Activated CD4-positive, alpha-beta T cell treated with anti-CD3 and anti-CD28 coated beads, Interleukin-2, amount 10 ng/mL, durations not matched to agents 7 days and 5 days (primary cell): ENCODE results near the gene PRDM15. TPM values are rescaled to one million over a fixed set of nuclear protein-coding genes. Genes with fewer than 3 reads are reported as not detected.

ENCODE experiments used
- CTCF ChIA-PET: fragments of 350-600 bp; sonication (Branson Sonifier 250); formaldehyde crosslinking; loops from one replicate; lab custom pipeline; 2021; ENCODE audit warnings: antibody characterized with exemption; lab: Charles Lee
- POLR2A ChIA-PET: fragments of 350-600 bp; sonication (Branson Sonifier 250); formaldehyde crosslinking; loops from one replicate; lab custom pipeline; 2021; ENCODE audit warnings: antibody characterized with exemption; lab: Charles Lee
- DNase-seq: peaks from one replicate; pipeline ENCODE4 v3.0.0-alpha.2; 2020
- H3K27ac Mint-ChIP-seq: one replicate; pipeline ENCODE4 v1.8.0; 2021; ENCODE audit warnings: mild to moderate bottlenecking, moderate library complexity, mixed read lengths
- H3K27me3 Mint-ChIP-seq: one replicate; pipeline ENCODE4 v1.8.0; 2021; ENCODE audit warnings: mixed read lengths
- H3K36me3 Mint-ChIP-seq: one replicate; pipeline ENCODE4 v1.8.0; 2021; ENCODE audit warnings: low read depth, mixed read lengths
- H3K4me1 Mint-ChIP-seq: one replicate; pipeline ENCODE4 v1.8.0; 2021; ENCODE audit warnings: mixed read lengths
- H3K4me3 Mint-ChIP-seq: one replicate; pipeline ENCODE4 v1.8.0; 2021; ENCODE audit warnings: mild to moderate bottlenecking, moderate library complexity, mixed read lengths
- H3K9me3 Mint-ChIP-seq: one replicate; pipeline ENCODE4 v1.8.0; 2021; ENCODE audit warnings: mixed read lengths
- total RNA-seq, 2 experiments: library from RNA; stranded (reverse); gene quantifications; one replicate each; pipeline ENCODE4 v1.2.3, GENCODE V29; 2021

Gene PRDM15
- total RNA-seq: 10 to 100 TPM in 1 of 2 experiments, 1 to 10 TPM in 1; 10.0 to 10.3 TPM

- ChIA-PET POLR2A (no interaction called here), CTCF (interaction anchor here (0.5 to 1.8 kb wide), 6 partner anchors 11 to 238 kb away, joined by 3 to 6 read pairs (median 4); no protein-coding TSS in a partner anchor)
- Mint-ChIP-seq H3K9me3 (no peaks in the 10 kb centered on the region), H3K36me3 (no peaks in the 10 kb centered on the region), H3K27ac (peak within 1 kb of the TSS; percentile 97), H3K27me3 (no peaks in the 10 kb centered on the region), H3K4me3 (peak within 1 kb of the TSS; percentile 83), H3K4me1 (peaks cover 23% of the 10 kb centered on the region)
- peak; percentile 85 for DNase-seq
Measured at GRCh38 chr21:41879190-41879998, at the start of gene PRDM15. Gene PRDM15, minus strand, starts transcription at chr21:41879344. Its CDS starts 18,981 bp downstream, at chr21:41860363.

- CTCF ChIA-PET: interaction anchor here (0.7 kb wide), 1 partner anchor 148 kb away, joined by 3 read pairs; no protein-coding TSS in a partner anchor
- Mint-ChIP-seq H3K36me3 (peaks cover 2% of the 10 kb centered on the region), H3K27ac (peak overlapping the region; percentile 84), H3K4me1 (peaks cover 65% of the 10 kb centered on the region), H3K4me3 (no peak overlapping the region), H3K27me3 (no peaks in the 10 kb centered on the region), H3K9me3 (no peaks in the 10 kb centered on the region)
- POLR2A ChIA-PET: no interaction called here
- DNase-seq: no peak
Measured at GRCh38 chr21:41928621-41929220, 49.6 kb upstream of the PRDM15 start.

- DNase-seq: peak; percentile 20
- ChIA-PET CTCF (interaction anchor here (1.2 to 1.6 kb wide), 2 partner anchors 145 to 180 kb away, joined by 4 read pairs; no protein-coding TSS in a partner anchor), POLR2A (no interaction called here)
- Mint-ChIP-seq H3K9me3 (no peaks in the 10 kb centered on the region), H3K4me1 (peaks cover 68% of the 10 kb centered on the region), H3K27ac (peak overlapping the region; percentile 99), H3K4me3 (no peak overlapping the region), H3K36me3 (peaks cover 2% of the 10 kb centered on the region), H3K27me3 (no peaks in the 10 kb centered on the region)
Measured at GRCh38 chr21:41927727-41928409, 48.7 kb upstream of the PRDM15 start.

- H3K4me1 Mint-ChIP-seq: peaks cover 64% of the 10 kb centered on the region
- no peak for DNase-seq
- POLR2A ChIA-PET: interaction anchor here (0.6 to 0.7 kb wide), 2 partner anchors 24 to 346 kb away, joined by 3 read pairs; no protein-coding TSS in a partner anchor
- peaks cover 2% of the 10 kb centered on the region for H3K36me3 Mint-ChIP-seq
- no peaks in the 10 kb centered on the region for H3K27me3 Mint-ChIP-seq
- H3K9me3 Mint-ChIP-seq: no peaks in the 10 kb centered on the region
- H3K27ac Mint-ChIP-seq: peak overlapping the region; percentile 99
- CTCF ChIA-PET: interaction anchor here (1.2 to 2.2 kb wide), 4 partner anchors 15 to 190 kb away, joined by 3 to 5 read pairs (median 4); no protein-coding TSS in a partner anchor
- H3K4me3 Mint-ChIP-seq: peak overlapping the region; percentile 90
Measured at GRCh38 chr21:41926807-41927171, 47.6 kb upstream of the PRDM15 start.

- POLR2A ChIA-PET: interaction anchor here (0.7 kb wide), 1 partner anchor 24 kb away, joined by 3 read pairs; no protein-coding TSS in a partner anchor
- H3K36me3 Mint-ChIP-seq: peaks cover 2% of the 10 kb centered on the region
- H3K27ac Mint-ChIP-seq: peak overlapping the region; percentile 99
- CTCF ChIA-PET: interaction anchor here (1.2 to 2.2 kb wide), 4 partner anchors 15 to 191 kb away, joined by 3 to 5 read pairs (median 4); no protein-coding TSS in a partner anchor
- peaks cover 66% of the 10 kb centered on the region for H3K4me1 Mint-ChIP-seq
- H3K27me3 Mint-ChIP-seq: no peaks in the 10 kb centered on the region
- no peaks in the 10 kb centered on the region for H3K9me3 Mint-ChIP-seq
- DNase-seq: peak; percentile 60
- peak overlapping the region; percentile 90 for H3K4me3 Mint-ChIP-seq
Measured at GRCh38 chr21:41926117-41926806, 47.1 kb upstream of the PRDM15 start.

- Mint-ChIP-seq H3K4me3 (peak overlapping the region; percentile 90), H3K36me3 (peaks cover 2% of the 10 kb centered on the region), H3K27me3 (no peaks in the 10 kb centered on the region), H3K4me1 (peaks cover 66% of the 10 kb centered on the region), H3K9me3 (no peaks in the 10 kb centered on the region), H3K27ac (peak overlapping the region; percentile 99)
- ChIA-PET POLR2A (no interaction called here), CTCF (interaction anchor here (1.3 to 2.2 kb wide), 2 partner anchors 14 to 192 kb away, joined by 3 to 5 read pairs; no protein-coding TSS in a partner anchor)
- no peak for DNase-seq
Measured at GRCh38 chr21:41925767-41926116, 46.6 kb upstream of the PRDM15 start.

GRCh38 chr21:41924368-41924754, 45.2 kb upstream of the PRDM15 start:
- peaks cover 58% of the 10 kb centered on the region for H3K4me1 Mint-ChIP-seq
- H3K36me3 Mint-ChIP-seq: peaks cover 2% of the 10 kb centered on the region
- no peak overlapping the region for H3K27ac Mint-ChIP-seq
- no peaks in the 10 kb centered on the region for H3K9me3 Mint-ChIP-seq
- no peaks in the 10 kb centered on the region for H3K27me3 Mint-ChIP-seq
- no peak for DNase-seq
- CTCF ChIA-PET: interaction anchor here (1.0 to 1.2 kb wide), 5 partner anchors 8 to 78 kb away, joined by 3 to 4 read pairs (median 3); no protein-coding TSS in a partner anchor
- POLR2A ChIA-PET: no interaction called here
- peak overlapping the region; percentile 30 for H3K4me3 Mint-ChIP-seq

- Mint-ChIP-seq H3K36me3 (peaks cover 2% of the 10 kb centered on the region), H3K9me3 (no peaks in the 10 kb centered on the region), H3K27me3 (no peaks in the 10 kb centered on the region), H3K4me1 (peaks cover 54% of the 10 kb centered on the region), H3K27ac (peak overlapping the region; percentile 71), H3K4me3 (peak overlapping the region; percentile 30)
- no peak for DNase-seq
- CTCF ChIA-PET: interaction anchor here (1.0 to 1.2 kb wide), 5 partner anchors 9 to 79 kb away, joined by 3 to 4 read pairs (median 3); no protein-coding TSS in a partner anchor
- POLR2A ChIA-PET: interaction anchor here (0.7 kb wide), 1 partner anchor 63 kb away, joined by 4 read pairs; no protein-coding TSS in a partner anchor
Measured at GRCh38 chr21:41923631-41924367, 44.7 kb upstream of the PRDM15 start.

GRCh38 chr21:41923186-41923585, 44.0 kb upstream of the PRDM15 start:
- CTCF ChIA-PET: interaction anchor here (1.0 to 1.2 kb wide), 3 partner anchors 9 to 12 kb away, joined by 3 to 4 read pairs (median 4); no protein-coding TSS in a partner anchor
- Mint-ChIP-seq H3K4me3 (no peak overlapping the region), H3K9me3 (no peaks in the 10 kb centered on the region), H3K4me1 (peaks cover 48% of the 10 kb centered on the region), H3K36me3 (peaks cover 2% of the 10 kb centered on the region), H3K27ac (peak overlapping the region; percentile 71), H3K27me3 (no peaks in the 10 kb centered on the region)
- POLR2A ChIA-PET: interaction anchor here (0.7 kb wide), 1 partner anchor 63 kb away, joined by 4 read pairs; no protein-coding TSS in a partner anchor
- DNase-seq: no peak

GRCh38 chr21:41921021-41921420, 41.9 kb upstream of the PRDM15 start:
- no peak for DNase-seq
- H3K4me3 Mint-ChIP-seq: no peak overlapping the region
- H3K9me3 Mint-ChIP-seq: no peaks in the 10 kb centered on the region
- no peak overlapping the region for H3K27ac Mint-ChIP-seq
- H3K27me3 Mint-ChIP-seq: no peaks in the 10 kb centered on the region
- ChIA-PET POLR2A (no interaction called here), CTCF (interaction anchor here (1.0 kb wide), 1 partner anchor 36 kb away, joined by 3 read pairs; no protein-coding TSS in a partner anchor)
- peaks cover 2% of the 10 kb centered on the region for H3K36me3 Mint-ChIP-seq
- peaks cover 31% of the 10 kb centered on the region for H3K4me1 Mint-ChIP-seq

- Mint-ChIP-seq H3K9me3 (no peaks in the 10 kb centered on the region), H3K27ac (no peak overlapping the region), H3K27me3 (no peaks in the 10 kb centered on the region), H3K4me3 (no peak overlapping the region), H3K4me1 (peaks cover 26% of the 10 kb centered on the region), H3K36me3 (no peaks in the 10 kb centered on the region)
- DNase-seq: no peak
- ChIA-PET POLR2A (interaction anchor here (0.7 kb wide), 1 partner anchor 30 kb away, joined by 3 read pairs; no protein-coding TSS in a partner anchor), CTCF (interaction anchor here (1.0 kb wide), 1 partner anchor 37 kb away, joined by 3 read pairs; no protein-coding TSS in a partner anchor)
Measured at GRCh38 chr21:41920476-41920875, 41.3 kb upstream of the PRDM15 start.
